ENCODE data around the gene RAD52. TPM values are rescaled to one million over a fixed set of nuclear protein-coding genes. Genes with fewer than 3 reads are reported as not detected.

RAD52 gene
- total RNA-seq, 1 donor from 2014 or later: 21.2 TPM

DNA sequence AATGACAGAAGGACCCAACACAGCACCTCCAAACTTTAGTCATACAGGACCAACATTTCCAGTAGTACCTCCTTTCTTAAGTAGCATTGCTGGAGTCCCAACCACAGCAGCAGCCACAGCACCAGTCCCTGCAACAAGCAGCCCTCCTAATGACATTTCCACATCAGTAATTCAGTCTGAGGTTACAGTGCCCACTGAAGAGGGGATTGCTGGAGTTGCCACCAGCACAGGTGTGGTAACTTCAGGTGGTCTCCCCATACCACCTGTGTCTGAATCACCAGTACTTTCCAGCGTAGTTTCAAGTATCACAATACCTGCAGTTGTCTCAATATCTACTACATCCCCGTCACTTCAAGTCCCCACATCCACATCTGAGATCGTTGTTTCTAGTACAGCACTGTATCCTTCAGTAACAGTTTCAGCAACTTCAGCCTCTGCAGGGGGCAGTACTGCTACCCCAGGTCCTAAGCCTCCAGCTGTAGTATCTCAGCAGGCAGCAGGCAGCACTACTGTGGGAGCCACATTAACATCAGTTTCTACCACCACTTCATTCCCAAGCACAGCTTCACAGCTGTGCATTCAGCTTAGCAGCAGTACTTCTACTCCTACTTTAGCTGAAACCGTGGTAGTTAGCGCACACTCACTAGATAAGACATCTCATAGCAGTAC lies 64.6 kb downstream of the RAD52 start:
- Mint-ChIP-seq H3K36me3 (ENCODE audit: low read depth) (peaks cover 18% of the 10 kb centered on the region), H3K4me1 (no peaks in the 10 kb centered on the region), H3K27me3 (ENCODE audit: low read depth) (no peaks in the 10 kb centered on the region), H3K4me3 (no peak overlapping the region), H3K9me3 (no peaks in the 10 kb centered on the region), H3K27ac (ENCODE audit: unreplicated experiment) (no peak overlapping the region)
- TF ChIP-seq, protein P1, sequence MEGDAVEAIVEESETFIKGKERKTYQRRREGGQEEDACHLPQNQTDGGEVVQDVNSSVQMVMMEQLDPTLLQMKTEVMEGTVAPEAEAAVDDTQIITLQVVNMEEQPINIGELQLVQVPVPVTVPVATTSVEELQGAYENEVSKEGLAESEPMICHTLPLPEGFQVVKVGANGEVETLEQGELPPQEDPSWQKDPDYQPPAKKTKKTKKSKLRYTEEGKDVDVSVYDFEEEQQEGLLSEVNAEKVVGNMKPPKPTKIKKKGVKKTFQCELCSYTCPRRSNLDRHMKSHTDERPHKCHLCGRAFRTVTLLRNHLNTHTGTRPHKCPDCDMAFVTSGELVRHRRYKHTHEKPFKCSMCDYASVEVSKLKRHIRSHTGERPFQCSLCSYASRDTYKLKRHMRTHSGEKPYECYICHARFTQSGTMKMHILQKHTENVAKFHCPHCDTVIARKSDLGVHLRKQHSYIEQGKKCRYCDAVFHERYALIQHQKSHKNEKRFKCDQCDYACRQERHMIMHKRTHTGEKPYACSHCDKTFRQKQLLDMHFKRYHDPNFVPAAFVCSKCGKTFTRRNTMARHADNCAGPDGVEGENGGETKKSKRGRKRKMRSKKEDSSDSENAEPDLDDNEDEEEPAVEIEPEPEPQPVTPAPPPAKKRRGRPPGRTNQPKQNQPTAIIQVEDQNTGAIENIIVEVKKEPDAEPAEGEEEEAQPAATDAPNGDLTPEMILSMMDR (conservative IDR thresholded peaks at IDR 0.05): no peak
- DNase-seq (ENCODE audit: low read depth, low spot score): no peak

- Mint-ChIP-seq H3K27ac (ENCODE audit: unreplicated experiment) (no peak overlapping the region), H3K4me3 (no peak overlapping the region), H3K9me3 (no peaks in the 10 kb centered on the region), H3K27me3 (ENCODE audit: low read depth) (no peaks in the 10 kb centered on the region), H3K4me1 (no peaks in the 10 kb centered on the region), H3K36me3 (ENCODE audit: low read depth) (peaks cover 22% of the 10 kb centered on the region)
- DNase-seq (ENCODE audit: low read depth, low spot score): no peak
- TF ChIP-seq, protein P1 (conservative IDR thresholded peaks at IDR 0.05): no peak
These were observed 68.8 kb downstream of the RAD52 start for GRCh38 chr12:880656-881055.

GRCh38 chr12:879641-880040 lies 69.9 kb downstream of the RAD52 start:
- no peak overlapping the region for H3K27ac Mint-ChIP-seq (ENCODE audit: unreplicated experiment)
- H3K27me3 Mint-ChIP-seq (ENCODE audit: low read depth): no peaks in the 10 kb centered on the region
- peaks cover 15% of the 10 kb centered on the region for H3K36me3 Mint-ChIP-seq (ENCODE audit: low read depth)
- H3K4me3 Mint-ChIP-seq: no peak overlapping the region
- TF ChIP-seq, protein P1 (conservative IDR thresholded peaks at IDR 0.05): no peak
- no peaks in the 10 kb centered on the region for H3K9me3 Mint-ChIP-seq
- DNase-seq (ENCODE audit: low read depth, low spot score): no peak
- no peaks in the 10 kb centered on the region for H3K4me1 Mint-ChIP-seq

GRCh38 chr12:873954-874353 lies 75.5 kb downstream of the RAD52 start:
- DNase-seq (ENCODE audit: low read depth, low spot score): no peak
- Mint-ChIP-seq H3K27ac (ENCODE audit: unreplicated experiment) (no peak overlapping the region), H3K36me3 (ENCODE audit: low read depth) (peaks cover 7% of the 10 kb centered on the region), H3K9me3 (no peaks in the 10 kb centered on the region), H3K4me1 (no peaks in the 10 kb centered on the region), H3K4me3 (no peak overlapping the region), H3K27me3 (ENCODE audit: low read depth) (no peaks in the 10 kb centered on the region)
- TF ChIP-seq, protein P1 (conservative IDR thresholded peaks at IDR 0.05): no peak

DNA sequence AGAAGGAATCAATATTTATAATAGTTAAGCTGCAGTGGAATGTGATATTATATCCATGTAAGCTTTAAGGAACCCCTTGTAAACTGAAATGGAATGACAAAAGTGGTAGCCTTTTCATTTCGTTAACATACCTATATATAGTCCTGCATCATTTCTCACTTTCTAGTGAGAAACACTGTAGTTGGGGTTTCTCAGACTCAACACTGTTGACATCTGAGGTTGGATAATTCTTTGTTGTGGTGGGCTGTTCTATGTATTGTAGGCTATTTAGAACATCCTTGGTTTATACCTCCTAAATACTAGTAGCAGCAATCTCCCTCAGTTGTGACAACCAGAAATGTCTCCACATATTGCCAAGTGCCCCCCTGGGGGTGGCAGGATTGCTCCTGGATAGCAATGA lies 79.1 kb downstream of the RAD52 start:
- no peak overlapping the region for H3K4me3 Mint-ChIP-seq
- no peaks in the 10 kb centered on the region for H3K9me3 Mint-ChIP-seq
- H3K4me1 Mint-ChIP-seq: no peaks in the 10 kb centered on the region
- DNase-seq (ENCODE audit: low read depth, low spot score): no peak
- TF ChIP-seq, protein P1 (conservative IDR thresholded peaks at IDR 0.05): no peak
- H3K27ac Mint-ChIP-seq (ENCODE audit: unreplicated experiment): no peak overlapping the region
- peaks cover 6% of the 10 kb centered on the region for H3K36me3 Mint-ChIP-seq (ENCODE audit: low read depth)
- H3K27me3 Mint-ChIP-seq (ENCODE audit: low read depth): no peaks in the 10 kb centered on the region

All from neural crest cell (in vitro differentiated cells).